ENCODE measurements around the gene ABCC10. TPM values are rescaled to one million over a fixed set of nuclear protein-coding genes. Genes with fewer than 3 reads are reported as not detected.
"Not testable (repeated sequence)": the region's sequence is repeated elsewhere in the genome, so short reads cannot be mapped to it uniquely, and the experiment has no call there.

The ABCC10 gene
- total RNA-seq, 1 donor from 2014 or later: 15.0 TPM

DNA sequence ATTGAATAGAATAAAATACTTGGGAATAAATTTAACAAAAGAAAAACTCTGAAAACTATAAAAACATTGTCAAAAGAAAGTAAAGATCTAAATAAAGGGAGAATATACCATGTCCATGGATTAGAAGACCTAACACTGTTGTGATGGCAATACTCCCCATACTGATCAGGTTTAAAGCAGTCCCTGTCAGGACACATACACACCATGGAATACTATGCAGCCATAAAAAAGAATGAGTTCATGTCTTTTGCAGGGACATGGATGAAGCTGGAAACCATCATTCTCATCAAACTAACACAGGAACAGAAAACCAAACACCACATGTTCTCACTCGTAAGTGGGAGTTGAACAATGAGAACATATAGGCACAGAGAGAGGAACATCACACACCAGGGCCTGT lies 16.6 kb upstream of the ABCC10 start:
- DNase-seq (ENCODE audit: low read depth, low spot score): not testable (repeated sequence)

DNA sequence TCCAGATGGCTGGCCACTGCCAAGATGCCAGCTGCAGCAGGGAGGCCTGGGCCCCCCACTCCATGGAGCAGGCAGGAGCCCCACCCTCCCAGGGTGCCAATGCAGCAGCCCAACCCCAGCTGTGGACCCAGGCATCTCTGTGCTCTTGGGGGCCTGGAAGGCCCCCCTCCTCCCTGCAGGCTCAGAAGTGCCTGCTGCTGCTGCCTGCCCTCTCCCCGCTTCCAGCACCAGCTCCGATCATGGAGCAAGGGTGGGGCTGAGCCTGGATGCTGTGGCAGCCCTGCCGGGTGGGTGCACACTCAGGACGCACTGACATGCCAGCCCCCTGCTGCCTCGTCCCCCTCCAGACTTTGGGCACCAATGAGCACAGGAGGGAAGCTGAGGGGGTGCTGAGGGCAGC lies 14.8 kb upstream of the ABCC10 start:
- no peak for DNase-seq (ENCODE audit: low read depth, low spot score)

DNA sequence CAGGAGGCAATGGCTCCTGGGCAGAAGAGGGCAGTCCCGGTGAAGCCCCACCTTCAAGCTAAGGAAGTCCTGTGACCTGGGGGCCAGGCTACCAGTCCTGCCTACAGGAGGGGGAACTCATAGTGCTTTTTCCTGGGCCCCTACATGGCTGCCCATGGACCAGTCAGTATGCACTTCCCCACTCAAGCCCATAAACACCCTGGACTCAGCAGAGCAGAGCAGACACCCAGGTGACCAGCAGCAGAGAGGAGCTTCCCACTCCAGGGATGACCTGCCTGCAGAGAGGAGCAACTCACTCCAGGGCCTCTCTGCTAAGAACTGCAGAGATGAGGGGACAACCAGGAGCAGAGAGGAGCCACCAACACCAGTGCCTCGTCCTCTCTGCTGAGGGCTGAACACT lies 14.3 kb upstream of the ABCC10 start:
- no peak for DNase-seq (ENCODE audit: low read depth, low spot score)

DNA sequence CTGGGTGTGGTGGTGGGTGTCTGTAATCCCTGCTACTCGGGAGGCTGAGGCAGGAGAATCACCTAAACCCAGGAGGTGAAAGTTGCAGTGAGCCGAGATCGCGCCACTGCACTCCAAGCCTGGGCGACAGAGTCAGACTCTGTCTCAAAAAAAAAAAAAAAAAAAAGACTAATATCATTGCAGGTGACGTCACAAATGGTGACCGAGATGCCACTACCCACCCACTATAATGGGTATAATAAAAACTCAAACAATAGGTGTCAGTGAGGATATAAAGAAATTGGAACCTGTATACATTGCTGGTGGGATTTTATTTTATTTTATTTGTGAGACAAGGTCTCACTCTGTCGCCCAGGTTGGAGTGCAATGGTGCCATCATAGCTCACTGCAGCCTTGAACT lies 12.1 kb upstream of the ABCC10 start:
- not testable (repeated sequence) for DNase-seq (ENCODE audit: low read depth, low spot score)

DNA sequence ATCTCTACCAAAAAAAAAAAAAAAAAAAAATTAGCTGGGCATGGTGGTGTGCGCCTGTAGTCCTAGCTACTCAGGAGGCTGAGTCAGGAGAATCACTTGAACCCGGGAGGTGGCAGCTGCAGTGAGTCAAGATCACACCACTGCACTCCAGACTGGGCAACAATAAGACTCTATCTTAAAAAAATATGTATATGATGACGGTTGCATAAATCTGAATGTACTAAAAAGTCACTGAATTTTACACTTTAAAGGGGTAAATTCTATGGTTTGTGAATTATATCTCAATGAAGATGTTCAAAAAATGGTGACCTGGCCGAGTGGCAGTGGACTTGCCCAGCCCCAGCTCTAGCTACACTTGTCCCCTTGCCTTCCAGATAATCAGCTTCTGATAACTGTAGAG lies 10.4 kb upstream of the ABCC10 start:
- no peak for DNase-seq (ENCODE audit: low read depth, low spot score)

DNA sequence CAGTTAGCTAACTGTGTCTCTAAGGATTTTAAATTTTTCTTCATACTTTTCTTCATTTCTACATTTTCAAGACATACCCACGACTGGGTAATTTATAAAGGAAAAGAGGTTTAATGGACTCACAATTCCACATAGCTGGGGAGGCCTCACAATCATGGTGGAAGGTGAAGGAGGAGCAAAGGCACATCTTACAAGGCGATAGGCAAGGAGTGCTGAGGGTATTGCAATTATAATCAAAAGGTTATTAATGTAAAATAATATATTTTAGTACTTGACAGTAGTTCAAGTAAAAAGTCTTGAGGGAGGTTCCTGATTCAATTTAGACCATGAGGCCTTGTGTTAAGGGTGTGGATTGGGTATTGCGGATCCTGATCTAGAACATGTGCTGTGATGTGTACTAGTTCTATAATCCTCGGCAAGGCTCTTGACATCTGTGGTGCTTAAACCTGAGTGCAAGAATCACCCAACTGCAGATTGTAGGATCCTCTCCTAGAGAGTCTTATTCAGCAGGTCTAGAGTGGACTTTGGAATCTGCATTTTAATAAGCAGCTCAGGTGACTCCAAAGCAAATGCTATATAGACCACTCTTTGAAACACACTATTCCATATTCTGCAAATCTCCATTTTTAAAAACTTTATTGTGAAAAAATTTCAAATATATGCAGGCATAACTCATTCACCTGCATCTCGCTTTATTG lies 7.2 kb upstream of the ABCC10 start:
- DNase-seq (ENCODE audit: low read depth, low spot score): no peak

DNA sequence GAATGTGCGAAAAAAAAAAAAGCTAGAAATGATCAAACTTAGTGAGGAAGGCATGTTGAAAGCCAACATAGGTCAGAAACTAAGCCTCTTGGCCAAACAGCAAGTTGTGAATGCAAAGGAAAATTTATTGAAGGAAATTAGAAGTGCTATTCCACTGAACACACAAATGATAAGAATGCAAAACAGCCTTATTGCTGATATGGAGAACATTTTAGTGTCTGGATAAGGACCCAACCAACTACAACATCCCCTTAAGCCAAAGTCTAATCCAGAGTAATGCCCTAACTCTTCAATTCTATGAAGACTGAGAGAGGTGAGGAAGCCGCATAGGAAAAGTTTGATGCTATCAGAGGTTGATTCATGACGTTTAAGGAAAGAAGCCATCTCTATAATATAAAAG lies 5.5 kb upstream of the ABCC10 start:
- DNase-seq (ENCODE audit: low read depth, low spot score): no peak

DNA sequence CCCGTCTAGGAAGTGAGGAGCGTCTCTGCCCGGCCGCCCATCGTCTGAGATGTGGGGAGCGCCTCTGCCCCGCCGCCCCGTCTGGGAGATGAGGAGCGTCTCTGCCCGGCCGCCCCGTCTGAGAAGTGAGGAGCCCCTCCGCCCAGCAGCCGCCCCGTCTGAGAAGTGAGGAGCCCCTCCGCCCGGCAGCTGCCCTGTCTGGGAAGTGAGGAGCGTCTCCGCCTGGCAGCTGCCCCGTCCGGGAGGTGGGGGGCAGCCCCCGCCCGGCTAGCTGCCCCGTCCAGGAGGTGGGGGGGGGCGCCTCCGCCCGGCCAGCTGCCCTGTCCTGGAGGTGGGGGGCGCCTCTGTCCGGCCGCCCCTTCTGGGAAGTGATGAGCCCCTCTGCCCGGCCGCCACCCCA lies 2.3 kb upstream of the ABCC10 start:
- not testable (repeated sequence) for DNase-seq (ENCODE audit: low read depth, low spot score)

DNA sequence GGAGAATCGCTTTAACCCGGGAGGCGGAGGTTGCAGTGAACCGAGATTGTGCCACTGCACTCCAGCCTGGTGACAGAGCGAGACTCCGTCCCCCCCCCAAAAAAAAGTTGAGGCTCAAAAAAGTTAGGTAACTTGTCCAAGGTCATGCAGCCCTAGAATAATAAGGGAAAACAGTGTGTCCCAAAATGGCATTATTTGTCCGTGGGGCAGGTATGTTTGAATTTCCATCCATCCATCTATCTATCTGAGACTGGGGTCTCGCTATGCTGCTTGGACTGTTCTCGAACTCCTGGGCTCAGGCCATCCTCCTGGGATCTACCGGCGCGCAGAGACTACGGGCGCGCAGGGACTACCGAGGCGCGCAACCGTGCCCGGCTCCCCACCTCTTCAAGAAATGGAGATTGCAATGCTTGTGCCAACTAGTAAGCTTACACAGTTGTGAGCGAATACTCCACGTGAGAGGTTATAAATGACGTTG lies 374 bp upstream of the ABCC10 start:
- DNase-seq (ENCODE audit: low read depth, low spot score): no peak

DNA sequence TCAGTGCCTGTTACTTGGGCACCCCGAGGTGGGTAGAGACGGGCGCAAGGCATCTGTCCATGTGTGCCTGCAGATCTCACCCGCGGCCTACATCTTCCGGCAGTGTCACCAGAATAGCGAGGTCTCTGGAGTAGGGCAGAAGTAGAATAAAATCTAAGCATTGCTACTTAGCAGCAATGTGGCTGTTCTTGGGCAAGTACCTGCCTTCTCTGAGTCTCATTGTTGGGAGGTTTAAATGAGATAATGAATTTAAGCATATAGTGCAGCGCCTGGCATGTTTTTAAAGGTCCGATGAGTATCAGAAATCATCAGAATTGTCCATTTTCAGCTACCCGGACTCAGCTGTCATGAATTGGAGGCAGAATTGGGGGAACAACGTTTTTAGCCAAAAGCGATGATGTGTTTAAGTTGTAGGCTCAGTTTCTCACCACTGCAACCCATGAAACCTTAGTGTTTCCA lies 800 bp downstream of the ABCC10 start:
- DNase-seq (ENCODE audit: low read depth, low spot score): no peak

DNA sequence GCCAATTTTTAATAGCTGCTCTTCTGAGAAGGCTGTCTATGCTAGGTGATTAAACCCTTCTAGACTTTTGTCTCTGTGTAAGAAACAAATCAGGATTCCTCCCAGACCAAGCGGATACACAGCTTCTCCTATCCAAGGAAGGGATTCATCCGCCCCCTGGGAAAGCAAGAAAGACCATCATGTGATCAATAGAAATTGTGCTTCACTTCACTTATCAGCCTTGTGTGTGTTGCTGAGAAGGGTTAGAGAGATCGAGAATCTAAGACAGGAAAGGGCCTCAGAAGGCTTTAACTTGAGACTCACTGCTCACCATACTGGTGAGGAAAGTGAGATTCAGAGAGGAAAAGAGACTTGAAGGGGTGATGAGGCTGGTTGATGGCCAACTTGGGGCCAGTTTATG lies 1.5 kb downstream of the ABCC10 start:
- no peak for DNase-seq (ENCODE audit: low read depth, low spot score)

DNA sequence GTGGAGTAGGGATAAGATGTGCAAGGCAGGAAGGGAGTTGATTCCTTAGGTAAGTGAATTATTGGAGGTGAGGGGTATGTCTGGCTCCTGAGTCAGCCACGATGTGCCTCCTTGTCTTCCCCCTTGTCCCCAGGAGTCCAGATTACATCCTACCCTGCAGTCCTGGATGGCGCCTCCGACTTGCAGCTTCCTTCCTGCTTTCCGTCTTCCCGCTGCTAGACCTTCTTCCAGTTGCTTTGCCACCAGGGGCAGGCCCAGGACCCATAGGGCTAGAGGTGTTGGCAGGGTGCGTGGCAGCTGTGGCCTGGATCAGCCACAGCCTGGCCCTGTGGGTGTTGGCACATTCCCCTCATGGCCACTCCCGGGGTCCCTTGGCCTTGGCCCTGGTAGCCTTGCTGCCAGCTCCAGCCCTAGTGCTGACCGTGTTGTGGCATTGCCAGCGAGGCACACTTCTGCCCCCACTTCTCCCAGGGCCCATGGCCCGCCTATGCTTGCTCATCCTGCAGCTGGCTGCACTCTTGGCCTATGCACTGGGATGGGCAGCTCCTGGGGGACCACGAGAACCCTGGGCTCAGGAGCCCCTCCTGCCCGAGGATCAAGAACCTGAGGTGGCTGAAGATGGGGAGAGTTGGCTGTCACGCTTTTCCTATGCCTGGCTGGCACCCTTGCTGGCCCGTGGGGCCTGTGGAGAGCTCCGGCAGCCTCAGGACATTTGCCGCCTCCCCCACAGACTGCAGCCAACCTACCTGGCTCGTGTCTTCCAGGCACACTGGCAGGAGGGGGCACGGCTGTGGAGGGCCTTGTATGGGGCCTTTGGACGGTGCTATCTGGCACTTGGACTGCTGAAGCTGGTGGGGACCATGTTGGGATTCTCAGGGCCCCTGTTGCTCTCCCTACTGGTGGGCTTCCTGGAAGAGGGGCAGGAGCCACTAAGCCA lies 4.9 kb downstream of the ABCC10 start:
- no peak for DNase-seq (ENCODE audit: low read depth, low spot score)

DNA sequence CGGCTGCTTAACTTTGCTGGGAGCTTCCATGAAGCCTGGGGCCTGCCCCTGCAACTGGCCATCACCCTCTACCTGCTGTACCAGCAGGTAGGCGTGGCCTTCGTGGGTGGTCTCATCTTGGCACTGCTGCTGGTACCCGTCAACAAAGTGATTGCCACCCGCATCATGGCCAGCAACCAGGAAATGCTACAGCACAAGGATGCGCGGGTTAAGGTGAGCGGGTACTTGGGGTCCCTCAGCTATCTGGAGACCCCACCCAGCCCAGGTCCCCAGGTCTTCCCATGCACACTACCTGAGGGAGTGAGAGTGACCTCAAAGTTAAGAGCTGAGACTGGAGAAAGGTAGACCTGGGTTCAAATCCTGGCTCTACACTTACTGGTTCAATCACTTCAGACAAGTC lies 5.8 kb downstream of the ABCC10 start:
- no peak for DNase-seq (ENCODE audit: low read depth, low spot score)

DNA sequence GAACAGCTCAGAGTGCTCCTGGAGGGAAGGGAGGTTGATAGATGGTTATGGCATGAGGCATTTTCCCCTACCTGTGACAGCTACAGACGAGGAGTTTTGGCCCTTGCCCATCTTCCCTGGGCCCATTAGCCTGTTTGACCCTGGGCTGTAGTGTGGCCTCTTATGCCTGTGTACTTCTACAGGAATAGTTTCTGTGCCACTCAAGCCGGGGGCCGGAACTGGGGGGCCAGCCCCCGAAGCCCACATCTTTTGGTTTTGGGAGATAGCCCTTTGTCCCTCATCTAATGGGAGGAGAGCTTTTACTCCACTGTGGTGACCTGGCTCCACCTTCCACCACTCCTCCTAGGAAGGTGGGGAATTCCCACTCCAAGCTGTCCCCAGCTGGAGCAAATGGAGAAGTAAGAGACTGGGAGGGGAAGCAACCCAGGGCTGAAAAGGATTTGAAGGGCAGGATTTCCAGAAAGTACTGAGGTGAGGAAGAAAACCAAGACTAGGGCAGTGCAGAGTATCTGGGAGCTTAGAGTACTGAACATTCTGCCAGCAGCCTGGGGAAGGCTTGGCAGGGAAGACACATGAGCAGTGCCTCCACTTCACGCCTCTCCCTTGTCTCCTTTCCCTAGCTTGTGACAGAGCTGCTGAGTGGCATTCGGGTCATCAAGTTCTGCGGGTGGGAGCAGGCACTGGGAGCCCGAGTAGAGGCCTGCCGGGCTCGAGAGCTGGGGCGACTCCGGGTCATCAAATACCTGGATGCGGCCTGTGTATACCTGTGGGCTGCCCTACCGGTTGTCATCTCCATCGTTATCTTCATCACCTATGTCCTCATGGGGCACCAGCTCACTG lies 6.9 kb downstream of the ABCC10 start:
- no peak for DNase-seq (ENCODE audit: low read depth, low spot score)

DNA sequence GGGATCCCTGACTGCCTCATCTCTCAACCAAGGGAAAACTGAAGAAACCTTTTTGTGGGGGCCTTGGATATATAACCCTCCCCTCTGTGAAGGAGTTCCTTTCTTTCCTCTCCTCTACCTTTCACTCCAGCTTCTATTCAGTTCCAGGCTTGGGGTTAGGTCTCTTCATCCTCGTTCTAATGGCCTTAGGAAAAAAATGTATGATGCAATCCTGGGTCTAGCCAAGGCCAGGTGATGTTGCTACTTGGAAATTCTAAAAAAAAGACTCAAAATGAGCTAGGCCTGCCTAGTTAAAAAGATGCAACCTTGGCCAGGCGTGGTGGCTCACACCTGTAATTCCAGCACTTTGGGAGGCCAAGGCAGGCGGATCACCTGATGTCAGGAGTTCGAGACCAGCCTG lies 7.6 kb downstream of the ABCC10 start:
- no peak for DNase-seq (ENCODE audit: low read depth, low spot score)

DNA sequence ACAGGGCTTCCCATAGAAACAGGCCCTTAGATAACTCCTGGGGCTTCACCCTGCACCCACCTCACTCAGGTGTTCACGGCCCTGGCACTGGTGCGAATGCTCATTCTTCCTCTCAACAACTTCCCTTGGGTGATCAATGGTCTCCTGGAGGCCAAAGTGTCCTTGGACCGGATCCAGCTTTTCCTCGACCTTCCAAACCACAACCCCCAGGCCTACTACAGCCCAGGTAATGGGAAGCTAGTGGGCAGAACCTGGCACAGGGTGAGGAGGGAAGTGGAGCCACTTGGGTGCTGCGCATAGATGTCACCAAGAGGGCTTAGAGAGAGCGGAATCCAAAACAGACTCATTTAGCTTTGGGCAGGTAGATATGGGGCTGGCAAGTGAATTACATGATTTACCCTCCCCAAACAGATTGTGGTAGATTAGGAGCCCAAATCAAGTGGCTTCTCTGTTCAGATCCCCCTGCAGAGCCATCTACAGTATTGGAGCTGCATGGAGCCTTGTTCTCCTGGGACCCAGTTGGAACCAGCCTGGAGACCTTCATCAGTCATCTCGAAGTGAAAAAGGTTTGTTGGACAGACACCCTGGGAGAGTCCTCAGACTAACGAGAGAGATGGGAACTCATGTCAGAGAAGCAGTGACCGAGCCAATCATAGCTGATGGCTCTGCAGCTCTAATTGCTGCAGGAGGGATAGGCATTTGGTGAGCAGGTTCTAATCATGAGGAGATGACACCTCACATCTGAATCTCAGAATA lies 8.5 kb downstream of the ABCC10 start:
- no peak for DNase-seq (ENCODE audit: low read depth, low spot score)

DNA sequence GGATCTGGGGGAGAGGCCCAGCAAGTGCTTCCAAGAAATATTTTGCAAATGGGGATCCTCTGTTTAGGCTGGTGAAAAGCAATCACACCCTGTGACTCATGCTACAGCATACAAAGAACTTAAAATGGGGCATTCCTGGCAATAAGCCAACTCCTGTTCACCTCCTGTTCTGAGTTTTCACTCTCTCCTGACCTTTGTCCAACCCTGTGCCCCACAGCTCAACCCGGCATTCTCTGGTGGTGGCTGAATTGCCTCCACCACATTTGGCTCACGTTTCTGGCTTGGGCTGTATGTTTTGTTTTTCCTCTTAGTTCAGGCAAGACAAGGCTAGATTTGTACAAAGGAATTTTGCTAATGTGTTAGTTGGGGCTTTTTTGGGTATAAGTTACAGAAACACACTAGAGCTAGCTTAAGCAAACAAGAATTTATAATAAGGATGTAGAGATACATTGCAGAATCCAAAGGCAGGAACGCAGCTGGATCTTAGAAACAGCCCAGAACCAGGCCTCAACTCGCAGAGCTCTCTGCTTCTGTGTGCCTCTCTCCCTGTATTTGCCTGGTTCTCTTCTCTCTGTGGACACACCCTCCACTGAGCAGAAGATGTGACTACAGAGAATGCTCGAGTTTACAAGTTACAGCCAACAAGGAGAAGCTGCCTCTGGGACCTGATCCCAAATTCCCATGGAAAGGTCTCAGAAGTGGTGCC lies 9.4 kb downstream of the ABCC10 start:
- DNase-seq (ENCODE audit: low read depth, low spot score): peak; percentile 37

DNA sequence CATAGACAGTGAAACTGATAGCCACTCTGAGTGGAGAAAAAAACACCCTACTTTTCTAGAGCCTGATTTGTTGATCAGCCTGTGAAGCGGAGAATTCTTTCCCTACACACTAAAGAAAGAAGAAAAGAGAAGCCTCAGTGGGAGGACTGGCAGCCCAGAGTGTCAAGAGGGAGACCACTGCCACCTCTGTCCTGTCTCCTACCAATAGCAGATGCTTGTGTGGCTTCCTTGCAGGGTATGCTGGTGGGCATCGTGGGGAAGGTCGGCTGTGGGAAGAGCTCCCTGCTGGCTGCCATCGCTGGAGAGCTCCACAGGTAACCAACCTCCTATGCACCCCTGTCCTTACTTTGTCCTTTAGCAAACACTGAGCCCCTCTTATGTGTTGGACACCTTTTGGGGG lies 10.4 kb downstream of the ABCC10 start:
- DNase-seq (ENCODE audit: low read depth, low spot score): no peak

DNA sequence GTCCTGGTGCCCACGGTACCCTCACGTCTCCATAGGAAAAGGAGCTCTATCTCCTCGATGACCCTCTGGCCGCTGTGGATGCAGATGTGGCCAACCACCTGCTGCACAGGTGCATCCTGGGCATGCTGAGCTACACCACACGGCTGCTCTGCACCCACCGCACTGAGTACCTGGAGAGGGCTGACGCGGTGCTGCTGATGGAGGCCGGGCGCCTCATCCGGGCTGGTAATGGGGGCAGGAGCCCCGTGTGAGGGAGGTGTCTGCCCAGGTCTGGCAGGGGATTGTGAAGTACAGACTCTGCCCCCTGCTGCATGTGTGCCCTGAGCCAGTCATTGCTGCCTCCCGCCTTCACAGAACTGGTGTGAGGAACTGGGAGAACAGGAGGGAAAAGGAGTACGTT lies 15.6 kb downstream of the ABCC10 start:
- no peak for DNase-seq (ENCODE audit: low read depth, low spot score)

DNA sequence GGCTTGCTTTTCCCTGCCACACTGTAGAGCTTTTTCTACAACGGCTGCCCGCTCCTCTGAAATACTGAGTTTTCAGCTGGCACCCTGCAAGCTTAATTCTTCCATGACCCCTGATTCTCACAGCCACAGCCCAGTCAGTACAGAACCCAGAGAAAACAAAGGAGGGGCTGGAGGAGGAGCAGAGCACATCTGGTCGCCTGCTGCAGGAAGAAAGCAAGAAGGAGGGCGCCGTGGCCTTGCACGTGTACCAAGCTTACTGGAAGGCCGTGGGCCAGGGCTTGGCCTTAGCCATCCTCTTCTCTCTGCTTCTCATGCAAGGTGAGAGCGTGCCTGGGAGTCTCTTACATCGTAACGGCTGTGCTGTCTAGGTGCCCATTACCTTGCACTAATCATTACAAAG lies 16.7 kb downstream of the ABCC10 start:
- DNase-seq (ENCODE audit: low read depth, low spot score): no peak
